Dermis microvascular lymphatic vessel endothelial cell (primary cell): ENCODE results near the gene MSRB2. TPM values are rescaled to one million over a fixed set of nuclear protein-coding genes. Genes with fewer than 3 reads are reported as not detected.
"Not testable (repeated sequence)": the region's sequence is repeated elsewhere in the genome, so short reads cannot be mapped to it uniquely, and the experiment has no call there.

Experiments used
- DNase-seq, 2 donors: peaks; one replicate each; pipeline versions ENCODE4 v3.0.0 to v3.0.0-alpha.2; 2010; ENCODE audit warnings: low read depth in 2 of 2
- total RNA-seq: library from RNA; depleted of rRNA; stranded (reverse); fragments of >200 nt; gene quantifications from 2 replicates; pipeline ENCODE4 v1.2.1, GENCODE V29; 2014

Gene MSRB2
- 9.0 and 11.1 TPM in 2 replicates for total RNA-seq

- peak; percentile 91 to 95 for DNase-seq
Observed at GRCh38 chr10:23095404-23095965, at the start of gene MSRB2. MSRB2 (plus strand) TSS chr10:23095579; CDS start chr10:23095609, 30 bp downstream.

- DNase-seq = no peak
Observed at GRCh38 chr10:23046027-23046426, 49.4 kb upstream of the MSRB2 start.

GRCh38 chr10:23047201-23048050 lies 48.0 kb upstream of the MSRB2 start:
- DNase-seq = no peak

- no peak for DNase-seq
Observed at GRCh38 chr10:23048191-23048590, 47.2 kb upstream of the MSRB2 start.

- no peak for DNase-seq
Observed at GRCh38 chr10:23051278-23051677, 44.1 kb upstream of the MSRB2 start.

- no peak for DNase-seq
Observed at GRCh38 chr10:23051855-23052331, 43.5 kb upstream of the MSRB2 start.

- no peak for DNase-seq
Observed at GRCh38 chr10:23053036-23053435, 42.3 kb upstream of the MSRB2 start.

- DNase-seq = no peak
Observed at GRCh38 chr10:23055424-23056185, 39.8 kb upstream of the MSRB2 start.

- DNase-seq = no peak
Observed at GRCh38 chr10:23056186-23056579, 39.2 kb upstream of the MSRB2 start.

- no peak for DNase-seq
Observed at GRCh38 chr10:23058366-23058765, 37.0 kb upstream of the MSRB2 start.

GRCh38 chr10:23060918-23061317 lies 34.5 kb upstream of the MSRB2 start:
- DNase-seq = no peak

- DNase-seq = no peak
Observed at GRCh38 chr10:23063045-23063972, 32.1 kb upstream of the MSRB2 start.

GRCh38 chr10:23063973-23064812 lies 31.2 kb upstream of the MSRB2 start:
- DNase-seq = no peak

- not testable (repeated sequence) for DNase-seq
Observed at GRCh38 chr10:23064813-23065114, 30.6 kb upstream of the MSRB2 start.

GRCh38 chr10:23065181-23065948 lies 30.0 kb upstream of the MSRB2 start:
- peak; percentile 48 to 57 for DNase-seq

- DNase-seq = no peak
Observed at GRCh38 chr10:23067337-23067736, 28.0 kb upstream of the MSRB2 start.

GRCh38 chr10:23067939-23068775 lies 27.2 kb upstream of the MSRB2 start:
- peak; percentile 24 to 72 for DNase-seq

- no peak for DNase-seq
Observed at GRCh38 chr10:23069019-23069815, 26.2 kb upstream of the MSRB2 start.
